ENCODE data around the gene HOATZ.

HOATZ gene

DNA sequence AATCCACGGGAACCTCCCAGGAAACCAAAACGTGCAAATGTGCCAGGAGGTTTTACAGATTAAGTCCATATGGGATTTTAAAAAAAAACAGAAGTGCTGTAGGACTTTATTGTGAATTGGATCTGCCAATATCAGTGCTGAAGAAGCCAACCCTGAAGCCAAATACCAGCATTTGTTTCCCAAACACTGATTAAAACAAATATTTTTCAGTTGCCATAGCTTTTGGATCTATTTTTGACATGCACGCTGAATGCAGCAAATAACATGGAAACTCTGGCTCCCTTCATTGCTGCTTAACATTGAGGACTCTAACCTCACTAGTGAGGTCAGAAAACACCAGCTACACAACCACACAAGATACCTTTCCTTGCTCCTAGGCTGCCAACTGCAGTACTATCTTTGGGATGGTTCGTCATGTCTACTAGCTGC, 59.3 kb downstream of the HOATZ start:
- DNase-seq (ENCODE audit: extremely low spot score, insufficient read length, low read depth) (no peak), FAIRE-seq (no peak)

GRCh38 chr11:111574373-111575225, 60.0 kb downstream of the HOATZ start:
- FAIRE-seq, result no peak
- no peak for DNase-seq (ENCODE audit: extremely low spot score, insufficient read length, low read depth)

GRCh38 chr11:111575740-111576139, 61.2 kb downstream of the HOATZ start:
- FAIRE-seq (no peak), DNase-seq (ENCODE audit: extremely low spot score, insufficient read length, low read depth) (no peak)

GRCh38 chr11:111577821-111578220, 63.2 kb downstream of the HOATZ start:
- FAIRE-seq (no peak), DNase-seq (ENCODE audit: extremely low spot score, insufficient read length, low read depth) (no peak)

- FAIRE-seq (no peak), DNase-seq (ENCODE audit: extremely low spot score, insufficient read length, low read depth) (no peak)
Measured at GRCh38 chr11:111581341-111581740, 66.8 kb downstream of the HOATZ start.

- DNase-seq (ENCODE audit: extremely low spot score, insufficient read length, low read depth), result no peak
- FAIRE-seq, result peak; percentile 9
Measured at GRCh38 chr11:111582163-111582562, 67.6 kb downstream of the HOATZ start.

DNA sequence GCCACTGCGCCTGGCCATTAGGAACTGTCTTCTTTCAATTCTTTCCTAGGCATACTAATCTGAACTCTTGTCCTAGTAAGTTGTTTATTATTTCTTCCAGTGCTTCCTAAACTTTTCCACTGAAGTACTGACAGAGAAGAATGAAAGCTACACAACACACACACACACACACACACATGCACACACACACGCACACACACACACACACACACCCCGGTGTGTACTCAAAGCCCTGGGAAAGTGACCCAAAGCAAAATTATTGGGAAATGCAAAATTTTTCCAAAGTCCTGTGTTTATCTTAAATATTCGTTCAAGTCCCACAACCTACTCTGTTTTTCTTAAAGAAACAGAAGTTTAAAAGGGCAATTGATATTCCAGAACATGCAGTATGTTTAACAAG, 68.3 kb downstream of the HOATZ start:
- FAIRE-seq (no peak), DNase-seq (ENCODE audit: extremely low spot score, insufficient read length, low read depth) (no peak)

- FAIRE-seq, result no peak
- DNase-seq (ENCODE audit: extremely low spot score, insufficient read length, low read depth), result no peak
Measured at GRCh38 chr11:111585371-111585770, 70.8 kb downstream of the HOATZ start.

- no peak for DNase-seq (ENCODE audit: extremely low spot score, insufficient read length, low read depth)
- FAIRE-seq, result peak; percentile 76
Measured at GRCh38 chr11:111586388-111586831, 71.8 kb downstream of the HOATZ start.

Data from GM18507 (cell line).